Measurements from ENCODE around the gene RGS10.

- TF ChIP-seq, protein P1, sequence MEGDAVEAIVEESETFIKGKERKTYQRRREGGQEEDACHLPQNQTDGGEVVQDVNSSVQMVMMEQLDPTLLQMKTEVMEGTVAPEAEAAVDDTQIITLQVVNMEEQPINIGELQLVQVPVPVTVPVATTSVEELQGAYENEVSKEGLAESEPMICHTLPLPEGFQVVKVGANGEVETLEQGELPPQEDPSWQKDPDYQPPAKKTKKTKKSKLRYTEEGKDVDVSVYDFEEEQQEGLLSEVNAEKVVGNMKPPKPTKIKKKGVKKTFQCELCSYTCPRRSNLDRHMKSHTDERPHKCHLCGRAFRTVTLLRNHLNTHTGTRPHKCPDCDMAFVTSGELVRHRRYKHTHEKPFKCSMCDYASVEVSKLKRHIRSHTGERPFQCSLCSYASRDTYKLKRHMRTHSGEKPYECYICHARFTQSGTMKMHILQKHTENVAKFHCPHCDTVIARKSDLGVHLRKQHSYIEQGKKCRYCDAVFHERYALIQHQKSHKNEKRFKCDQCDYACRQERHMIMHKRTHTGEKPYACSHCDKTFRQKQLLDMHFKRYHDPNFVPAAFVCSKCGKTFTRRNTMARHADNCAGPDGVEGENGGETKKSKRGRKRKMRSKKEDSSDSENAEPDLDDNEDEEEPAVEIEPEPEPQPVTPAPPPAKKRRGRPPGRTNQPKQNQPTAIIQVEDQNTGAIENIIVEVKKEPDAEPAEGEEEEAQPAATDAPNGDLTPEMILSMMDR (IDR thresholded peaks at IDR 0.05), result no peak
- TF ChIP-seq POLR2AphosphoS5 (IDR thresholded peaks at IDR 0.05) (no peak), POLR2A (IDR thresholded peaks at IDR 0.05) (no peak)
Observed at GRCh38 chr10:119465085-119465484, 77.4 kb downstream of the RGS10 start.
